ENCODE data around the gene ELMO2.

ELMO2 gene

GRCh38 chr20:46333161-46333991, 73.0 kb downstream of the ELMO2 start:
- DNase-seq (ENCODE audit: low read depth in 3 of 3): no peak

GRCh38 chr20:46332373-46333160, 73.8 kb downstream of the ELMO2 start:
- no peak for DNase-seq (ENCODE audit: low read depth in 3 of 3)

- no peak for DNase-seq (ENCODE audit: low read depth in 3 of 3)
Observed at GRCh38 chr20:46331611-46332361, 74.6 kb downstream of the ELMO2 start.

GRCh38 chr20:46330831-46331371, 75.5 kb downstream of the ELMO2 start:
- no peak for DNase-seq (ENCODE audit: low read depth in 3 of 3)

DNA sequence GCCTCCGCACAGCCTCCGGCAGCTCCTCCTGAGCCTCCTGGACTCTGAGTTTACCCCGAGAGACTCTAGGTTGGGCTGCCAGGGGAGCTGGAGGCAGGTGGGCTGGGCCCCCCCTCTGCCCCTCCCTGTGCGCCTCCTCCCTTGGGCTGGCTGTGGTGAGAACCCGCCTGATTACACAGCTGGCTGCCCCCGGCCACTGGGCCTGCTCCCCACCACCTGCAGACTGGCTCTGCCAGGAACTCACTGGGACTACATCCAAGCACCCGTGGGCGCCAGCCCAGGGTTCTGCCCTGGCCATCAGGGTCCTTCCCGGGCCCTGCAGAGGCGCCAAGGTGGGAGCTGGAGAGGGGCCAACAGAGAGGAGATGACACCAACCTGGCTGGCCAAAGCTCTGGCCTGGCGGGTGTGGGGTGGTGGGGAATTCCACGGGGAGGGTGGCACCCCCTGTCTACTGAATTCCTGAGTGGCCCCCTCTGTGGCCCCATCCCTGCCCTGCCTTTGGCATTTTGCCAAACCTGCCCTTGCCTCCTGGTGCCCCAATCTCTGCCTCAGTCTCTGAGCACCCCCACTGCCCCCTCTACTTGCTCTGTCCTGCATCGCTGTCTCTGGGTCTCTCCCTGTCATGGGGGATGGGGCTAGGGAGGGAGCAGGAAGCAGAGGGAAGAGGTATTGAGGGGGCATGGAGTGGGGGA, 76.2 kb downstream of the ELMO2 start:
- no peak for DNase-seq (ENCODE audit: low read depth in 3 of 3)

DNA sequence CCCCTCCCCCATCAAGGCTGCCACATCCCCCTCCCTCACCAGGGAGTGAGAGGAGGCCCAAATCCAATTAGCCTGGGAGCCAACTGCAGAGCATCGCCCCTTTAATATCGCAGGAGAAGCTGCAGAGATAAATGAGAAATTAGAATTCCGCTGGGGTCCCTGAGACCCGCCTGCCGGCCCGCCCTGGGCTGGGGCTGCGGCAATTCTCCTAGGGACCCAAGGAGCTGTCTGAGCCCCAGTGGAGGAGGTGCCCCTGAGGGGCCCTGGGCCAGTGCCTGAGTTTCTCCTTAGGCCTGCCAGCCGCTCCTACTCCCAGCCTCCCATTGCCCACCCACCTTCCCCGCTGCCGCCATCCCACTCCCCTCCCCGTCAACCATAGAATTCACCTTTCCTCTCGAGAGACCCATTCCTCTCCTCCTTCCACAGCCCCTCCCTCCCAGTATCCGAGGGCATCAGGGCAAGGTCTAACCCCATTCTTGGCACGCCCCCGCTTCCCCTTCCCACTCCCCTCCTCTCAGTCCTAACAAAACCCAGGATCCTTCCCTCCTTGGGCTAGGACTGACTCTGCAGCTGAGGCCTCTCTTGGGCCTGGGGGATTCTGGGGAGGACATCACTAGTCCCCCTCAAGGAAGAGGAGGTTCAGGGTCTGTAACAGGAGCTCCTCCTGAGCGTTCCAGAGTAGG, 78.1 kb downstream of the ELMO2 start:
- no peak for DNase-seq (ENCODE audit: low read depth in 3 of 3)

- no peak for DNase-seq (ENCODE audit: low read depth in 3 of 3)
Observed at GRCh38 chr20:46327557-46327956, 78.9 kb downstream of the ELMO2 start.

- no peak for DNase-seq (ENCODE audit: low read depth in 3 of 3)
Observed at GRCh38 chr20:46325789-46326188, 80.6 kb downstream of the ELMO2 start.

DNA sequence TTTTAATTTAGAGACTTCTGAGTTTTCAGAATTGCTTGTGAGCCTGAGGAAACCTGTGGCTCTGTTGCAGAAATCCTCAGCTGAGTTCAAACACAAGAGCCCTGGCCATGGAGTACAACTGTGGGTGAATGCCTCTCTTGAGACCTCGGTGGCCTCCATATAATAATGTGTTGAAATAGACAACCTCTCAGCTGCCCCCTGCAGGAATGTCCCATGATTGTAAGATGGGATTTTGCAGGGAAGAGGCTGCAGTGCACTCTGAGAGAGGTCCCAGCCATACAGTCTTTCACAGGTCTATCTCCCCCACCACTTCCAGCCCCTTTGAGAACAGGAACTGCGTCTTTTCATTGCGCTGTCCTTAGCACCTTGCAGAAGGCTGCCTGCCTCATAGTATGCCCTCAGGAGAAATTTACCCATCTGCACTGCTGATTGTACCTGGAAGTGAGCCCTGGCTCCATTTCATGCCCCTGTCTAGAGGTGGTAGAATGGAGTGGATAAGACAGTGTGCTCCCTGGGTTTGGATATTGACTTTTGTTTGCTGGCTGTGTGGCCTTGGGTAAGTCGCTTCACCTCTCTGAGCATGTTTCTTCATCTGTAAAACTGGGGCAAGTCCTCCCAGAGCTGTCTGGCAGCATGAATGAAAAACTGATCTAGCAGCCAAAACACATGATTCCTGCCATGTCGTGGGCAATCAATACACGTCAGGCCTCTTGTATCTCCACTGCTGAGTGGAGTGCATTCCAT, 81.3 kb downstream of the ELMO2 start:
- no peak for DNase-seq (ENCODE audit: low read depth in 3 of 3)

DNA sequence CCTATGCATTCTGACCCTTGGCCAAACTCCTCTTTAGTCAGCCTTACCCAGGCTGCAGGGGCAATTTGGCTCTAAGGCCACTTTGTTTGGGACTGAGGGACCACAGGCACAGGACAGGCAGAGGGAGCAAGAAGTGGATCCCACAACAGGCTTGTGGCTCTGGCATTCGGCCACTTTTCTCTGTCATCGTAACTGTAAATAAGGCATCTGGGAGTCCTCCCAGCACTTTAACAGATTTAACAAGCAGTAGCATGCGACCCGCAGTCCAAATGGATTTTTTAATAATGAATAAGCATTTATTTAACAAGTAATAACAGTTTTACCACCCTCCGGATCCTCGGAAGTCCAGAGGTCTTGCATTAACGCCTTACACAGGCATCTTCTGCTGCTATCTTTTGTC, 82.0 kb downstream of the ELMO2 start:
- no peak for DNase-seq (ENCODE audit: low read depth in 3 of 3)

DNA sequence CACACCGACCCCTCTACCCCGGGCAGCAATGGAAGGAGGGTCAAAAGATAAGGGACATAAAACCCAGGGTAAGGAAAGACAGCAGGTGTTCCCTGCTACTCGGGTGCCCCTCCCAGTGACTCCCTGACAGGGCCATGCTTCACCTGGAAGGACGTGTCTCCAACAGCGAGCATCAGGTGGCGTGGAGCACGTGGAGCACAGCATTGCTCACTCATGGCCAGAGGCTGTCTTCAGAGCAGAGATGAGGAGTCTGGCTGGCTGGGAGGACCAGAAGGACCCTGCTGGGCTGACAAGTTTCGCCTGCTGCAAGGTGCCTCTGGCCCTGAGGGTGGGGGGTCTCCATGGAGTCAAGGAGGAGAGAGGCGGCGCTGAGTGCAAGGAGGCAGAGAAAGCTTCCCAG, 82.9 kb downstream of the ELMO2 start:
- DNase-seq (ENCODE audit: low read depth in 3 of 3): no peak

DNA sequence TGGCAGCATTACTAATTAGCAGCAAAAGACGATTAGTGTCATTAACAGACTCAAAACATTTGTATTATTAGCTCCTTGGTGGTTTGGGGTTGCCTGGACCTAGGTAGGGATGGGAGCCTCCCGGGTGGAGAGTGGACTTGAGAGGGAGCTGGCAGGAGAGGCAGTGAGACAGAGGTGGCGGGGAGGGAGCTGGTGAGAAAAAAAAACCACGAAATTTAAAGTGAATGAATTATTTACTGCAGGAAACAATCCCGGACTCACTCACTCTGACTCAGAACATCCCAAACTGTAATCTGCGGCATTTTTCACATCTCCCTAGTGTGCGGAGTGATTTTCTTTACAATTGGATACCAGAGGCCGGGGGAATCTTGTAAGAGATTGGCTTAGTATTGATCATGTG, 83.8 kb downstream of the ELMO2 start:
- no peak for DNase-seq (ENCODE audit: low read depth in 3 of 3)

DNA sequence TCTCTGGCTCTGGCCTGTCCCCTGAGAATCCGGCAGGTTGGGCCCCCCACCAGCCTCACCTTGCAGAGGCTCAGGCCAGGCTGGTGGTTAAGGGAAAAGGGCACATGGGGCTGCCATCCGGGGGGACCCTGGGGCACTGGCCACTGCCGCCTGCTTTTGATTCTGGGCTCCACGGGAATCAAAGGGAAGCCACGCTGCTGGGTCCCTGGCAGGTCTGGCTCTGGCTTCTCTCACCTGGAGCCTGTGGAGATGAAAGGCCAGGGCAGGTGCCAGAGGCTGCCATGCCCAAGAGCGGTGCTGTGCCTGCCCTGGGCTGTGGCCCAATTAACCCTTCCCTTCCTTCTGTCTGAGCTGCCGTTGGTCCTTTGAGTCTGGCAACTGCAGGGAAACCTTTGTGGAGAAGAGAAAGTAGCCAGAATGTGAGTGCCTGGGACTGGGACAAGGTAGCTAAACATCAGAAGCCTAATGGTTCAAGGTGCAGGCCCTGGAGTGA, 88.7 kb downstream of the ELMO2 start:
- no peak for DNase-seq (ENCODE audit: low read depth in 3 of 3)

GRCh38 chr20:46316984-46317684, 89.3 kb downstream of the ELMO2 start:
- no peak for DNase-seq (ENCODE audit: low read depth in 3 of 3)
